Measurements from ENCODE around the gene ZNF292.

Gene ZNF292

GRCh38 chr6:87287251-87287650 is 131.9 kb downstream of the ZNF292 start:
- Histone ChIP-seq H3K4ac (ENCODE audit: low read depth, low read length) (no peak overlapping the region), H3K79me2 (ENCODE audit: control insufficient read depth, insufficient read depth, low read length, poor library complexity) (no peaks in the 10 kb centered on the region), H3K4me2 (ENCODE audit: low read length) (no peak overlapping the region), H3K4me1 (ENCODE audit: control insufficient read depth in 1 of 2, insufficient read depth in 2 of 2, low read length in 2 of 2) (no peaks in the 10 kb centered on the region), H2BK120ac (ENCODE audit: insufficient read depth, low read length, poor library complexity) (no peak overlapping the region), H3K14ac (ENCODE audit: low read length) (no peak overlapping the region), H3K27me3 (ENCODE audit: insufficient read depth, low read length) (no peaks in the 10 kb centered on the region), H3K79me1 (ENCODE audit: low read length) (no peaks in the 10 kb centered on the region), H3K27ac (ENCODE audit: low read depth, low read length) (no peak overlapping the region), H4K8ac (ENCODE audit: low read depth, low read length) (no peak overlapping the region), H3K4me3 (ENCODE audit: low read depth, low read length) (no peak overlapping the region), H4K12ac (ENCODE audit: low read depth, low read length) (no peak overlapping the region), H3K23ac (ENCODE audit: low read length) (no peak overlapping the region), H3K9me3 (ENCODE audit: insufficient read depth, low read depth, low read length) (no peaks in the 10 kb centered on the region), H3K18ac (ENCODE audit: low read length) (no peak overlapping the region), H3K9ac (ENCODE audit: low read length) (no peak overlapping the region), H2AK5ac (ENCODE audit: low read length) (no peak overlapping the region), H2BK12ac (ENCODE audit: low read length) (no peak overlapping the region), H2BK5ac (ENCODE audit: low read depth, low read length, poor library complexity) (no peak overlapping the region), H4K91ac (ENCODE audit: low read depth, low read length) (no peak overlapping the region), H2AFZ (ENCODE audit: insufficient read depth, low read length, poor library complexity) (no peak overlapping the region), H3K36me3 (ENCODE audit: control insufficient read depth in 1 of 2, insufficient read depth in 2 of 2, low read length in 2 of 2) (no peaks in the 10 kb centered on the region)
- DNase-seq: peak in 1 of 2 donors; percentile 34
- no CpG with 5 or more reads among the region's 2 CpGs for WGBS (ENCODE audit: extremely low coverage, insufficient coverage, insufficient read length)

- Histone ChIP-seq H4K12ac (ENCODE audit: low read depth, low read length) (no peak overlapping the region), H2BK120ac (ENCODE audit: insufficient read depth, low read length, poor library complexity) (no peak overlapping the region), H3K36me3 (ENCODE audit: control insufficient read depth in 1 of 2, insufficient read depth in 2 of 2, low read length in 2 of 2) (no peaks in the 10 kb centered on the region), H2BK5ac (ENCODE audit: low read depth, low read length, poor library complexity) (no peak overlapping the region), H3K14ac (ENCODE audit: low read length) (no peak overlapping the region), H3K27ac (ENCODE audit: low read depth, low read length) (no peak overlapping the region), H2BK12ac (ENCODE audit: low read length) (no peak overlapping the region), H3K79me2 (ENCODE audit: control insufficient read depth, insufficient read depth, low read length, poor library complexity) (no peaks in the 10 kb centered on the region), H3K4me1 (ENCODE audit: control insufficient read depth in 1 of 2, insufficient read depth in 2 of 2, low read length in 2 of 2) (no peaks in the 10 kb centered on the region), H3K9ac (ENCODE audit: low read length) (no peak overlapping the region), H3K4me2 (ENCODE audit: low read length) (no peak overlapping the region), H3K79me1 (ENCODE audit: low read length) (no peaks in the 10 kb centered on the region), H3K4me3 (ENCODE audit: low read depth, low read length) (no peak overlapping the region), H4K91ac (ENCODE audit: low read depth, low read length) (no peak overlapping the region), H3K18ac (ENCODE audit: low read length) (no peak overlapping the region), H3K9me3 (ENCODE audit: insufficient read depth, low read depth, low read length) (no peaks in the 10 kb centered on the region), H3K4ac (ENCODE audit: low read depth, low read length) (no peak overlapping the region), H2AFZ (ENCODE audit: insufficient read depth, low read length, poor library complexity) (no peak overlapping the region), H3K27me3 (ENCODE audit: insufficient read depth, low read length) (no peaks in the 10 kb centered on the region), H4K8ac (ENCODE audit: low read depth, low read length) (no peak overlapping the region), H2AK5ac (ENCODE audit: low read length) (no peak overlapping the region), H3K23ac (ENCODE audit: low read length) (no peak overlapping the region)
- no CpG with 5 or more reads among the region's 3 CpGs for WGBS (ENCODE audit: extremely low coverage, insufficient coverage, insufficient read length)
- no peak for DNase-seq
Observed at GRCh38 chr6:87289571-87289970, 134.2 kb downstream of the ZNF292 start.

DNA sequence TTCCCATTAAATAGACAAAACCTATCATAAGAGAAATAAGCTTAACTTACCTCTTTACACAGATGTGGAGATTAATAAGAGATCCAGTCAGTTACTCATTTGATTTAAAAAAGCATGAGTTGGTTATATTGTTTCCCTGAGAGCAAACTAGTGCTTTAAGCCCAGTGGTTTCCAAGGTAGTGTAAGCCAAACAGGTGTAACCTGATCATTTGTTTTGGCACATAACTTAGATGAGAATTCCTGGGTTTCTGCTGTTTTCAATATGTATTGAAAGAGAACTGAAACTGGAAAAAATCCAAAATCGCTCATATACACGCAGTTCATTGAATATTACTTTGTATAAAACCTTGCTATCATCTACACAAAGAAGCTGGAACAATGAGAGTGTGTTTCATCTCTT is 136.5 kb downstream of the ZNF292 start:
- no CpG with 5 or more reads among the region's 2 CpGs for WGBS (ENCODE audit: extremely low coverage, insufficient coverage, insufficient read length)
- H2AFZ ChIP-seq (ENCODE audit: insufficient read depth, low read length, poor library complexity): no peak overlapping the region
- DNase-seq: no peak
- no peak overlapping the region for H3K14ac ChIP-seq (ENCODE audit: low read length)
- H4K12ac ChIP-seq (ENCODE audit: low read depth, low read length): no peak overlapping the region
- no peaks in the 10 kb centered on the region for H3K4me1 ChIP-seq (ENCODE audit: control insufficient read depth in 1 of 2, insufficient read depth in 2 of 2, low read length in 2 of 2)
- H2AK5ac ChIP-seq (ENCODE audit: low read length): no peak overlapping the region
- H3K79me1 ChIP-seq (ENCODE audit: low read length): no peaks in the 10 kb centered on the region
- H2BK120ac ChIP-seq (ENCODE audit: insufficient read depth, low read length, poor library complexity): no peak overlapping the region
- no peaks in the 10 kb centered on the region for H3K9me3 ChIP-seq (ENCODE audit: insufficient read depth, low read depth, low read length)
- no peak overlapping the region for H3K4me2 ChIP-seq (ENCODE audit: low read length)
- no peak overlapping the region for H3K23ac ChIP-seq (ENCODE audit: low read length)
- no peak overlapping the region for H3K4ac ChIP-seq (ENCODE audit: low read depth, low read length)
- no peak overlapping the region for H4K8ac ChIP-seq (ENCODE audit: low read depth, low read length)
- H3K18ac ChIP-seq (ENCODE audit: low read length): no peak overlapping the region
- H3K27ac ChIP-seq (ENCODE audit: low read depth, low read length): no peak overlapping the region
- H3K36me3 ChIP-seq (ENCODE audit: control insufficient read depth in 1 of 2, insufficient read depth in 2 of 2, low read length in 2 of 2): no peaks in the 10 kb centered on the region
- no peak overlapping the region for H3K9ac ChIP-seq (ENCODE audit: low read length)
- no peak overlapping the region for H2BK5ac ChIP-seq (ENCODE audit: low read depth, low read length, poor library complexity)
- H2BK12ac ChIP-seq (ENCODE audit: low read length): no peak overlapping the region
- H3K4me3 ChIP-seq (ENCODE audit: low read depth, low read length): no peak overlapping the region
- H4K91ac ChIP-seq (ENCODE audit: low read depth, low read length): no peak overlapping the region
- no peaks in the 10 kb centered on the region for H3K27me3 ChIP-seq (ENCODE audit: insufficient read depth, low read length)
- no peaks in the 10 kb centered on the region for H3K79me2 ChIP-seq (ENCODE audit: control insufficient read depth, insufficient read depth, low read length, poor library complexity)

DNA sequence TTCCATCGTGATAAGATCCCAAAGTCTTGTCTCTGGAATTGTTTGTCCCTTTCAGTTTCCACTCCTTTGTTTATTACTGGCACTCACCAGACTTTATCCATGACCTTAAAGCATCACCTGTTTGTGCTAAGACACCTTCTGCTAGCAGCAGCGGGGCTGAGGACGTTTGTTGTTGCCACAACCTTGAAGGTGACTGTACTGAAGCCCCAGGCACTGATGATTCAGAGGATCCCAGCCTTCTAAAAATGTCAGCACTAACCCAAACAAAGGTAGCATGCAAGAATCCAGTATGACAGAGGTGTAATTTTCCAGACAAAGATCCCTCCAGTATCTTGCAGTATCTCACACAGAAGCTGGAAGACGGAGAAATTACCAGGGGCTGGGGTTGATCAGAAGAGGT is 138.2 kb downstream of the ZNF292 start:
- no peak overlapping the region for H3K27ac ChIP-seq (ENCODE audit: low read depth, low read length)
- WGBS (ENCODE audit: extremely low coverage, insufficient coverage, insufficient read length): no CpG with 5 or more reads among the region's 4 CpGs

More for the DNA sequence above, 138.2 kb downstream of the ZNF292 start:
- no peak overlapping the region for H2BK12ac ChIP-seq (ENCODE audit: low read length)
- H2BK120ac ChIP-seq (ENCODE audit: insufficient read depth, low read length, poor library complexity): no peak overlapping the region
- H2BK5ac ChIP-seq (ENCODE audit: low read depth, low read length, poor library complexity): no peak overlapping the region
- H3K23ac ChIP-seq (ENCODE audit: low read length): no peak overlapping the region
- DNase-seq: peak; percentile 73 to 80
- no peak overlapping the region for H3K4ac ChIP-seq (ENCODE audit: low read depth, low read length)
- no peaks in the 10 kb centered on the region for H3K79me1 ChIP-seq (ENCODE audit: low read length)
- H3K9me3 ChIP-seq (ENCODE audit: insufficient read depth, low read depth, low read length): no peaks in the 10 kb centered on the region
- H2AFZ ChIP-seq (ENCODE audit: insufficient read depth, low read length, poor library complexity): no peak overlapping the region
- H3K4me3 ChIP-seq (ENCODE audit: low read depth, low read length): no peak overlapping the region
- no peaks in the 10 kb centered on the region for H3K4me1 ChIP-seq (ENCODE audit: control insufficient read depth in 1 of 2, insufficient read depth in 2 of 2, low read length in 2 of 2)
- H4K8ac ChIP-seq (ENCODE audit: low read depth, low read length): no peak overlapping the region
- no peak overlapping the region for H3K18ac ChIP-seq (ENCODE audit: low read length)
- H3K4me2 ChIP-seq (ENCODE audit: low read length): no peak overlapping the region
- H3K79me2 ChIP-seq (ENCODE audit: control insufficient read depth, insufficient read depth, low read length, poor library complexity): no peaks in the 10 kb centered on the region
- H3K27me3 ChIP-seq (ENCODE audit: insufficient read depth, low read length): no peaks in the 10 kb centered on the region
- H3K9ac ChIP-seq (ENCODE audit: low read length): no peak overlapping the region
- H4K91ac ChIP-seq (ENCODE audit: low read depth, low read length): no peak overlapping the region
- H2AK5ac ChIP-seq (ENCODE audit: low read length): no peak overlapping the region
- no peak overlapping the region for H3K14ac ChIP-seq (ENCODE audit: low read length)
- no peaks in the 10 kb centered on the region for H3K36me3 ChIP-seq (ENCODE audit: control insufficient read depth in 1 of 2, insufficient read depth in 2 of 2, low read length in 2 of 2)
- H4K12ac ChIP-seq (ENCODE audit: low read depth, low read length): no peak overlapping the region

Data from trophoblast cell (in vitro differentiated cells and primary cell).